ENCODE measurements around the gene THAP9.

The THAP9 gene

GRCh38 chr4:82957045-82957444, 56.5 kb downstream of the THAP9 start:
- DNase-seq (ENCODE audit: low spot score): no peak

- no peak for DNase-seq (ENCODE audit: low spot score)
Measured at GRCh38 chr4:82965763-82966162, 65.2 kb downstream of the THAP9 start.

GRCh38 chr4:82968972-82969371, 68.4 kb downstream of the THAP9 start:
- no peak for DNase-seq (ENCODE audit: low spot score)

GRCh38 chr4:82969414-82969813, 68.9 kb downstream of the THAP9 start:
- no peak for DNase-seq (ENCODE audit: low spot score)
